Endothelial cell of umbilical vein (primary cell): Measurements from ENCODE around the gene SNX33.

ENCODE experiments used
- CTCF ChIP-seq, 2 donors: IDR thresholded peaks; 1 replicate in 1 of 2; 2 replicates in 1 of 2; pipeline ENCODE4 v1.5.1; 2011; ENCODE audit warnings: low read length in 2 of 2, mild to moderate bottlenecking in 2 of 2, moderate library complexity in 2 of 2, control low read depth in 1 of 2, inconsistent platforms in 1 of 2, low read depth in 1 of 2; ENCODE audit not compliant: insufficient read depth in 1 of 2; ENCODE audit errors: extremely low read depth in 1 of 2
- EZH2 ChIP-seq: IDR thresholded peaks from 2 replicates; pipeline ENCODE4 v1.6.1; 2012; ENCODE audit warnings: borderline replicate concordance, low read depth, mild to moderate bottlenecking, moderate library complexity, low read length, inconsistent platforms; ENCODE audit not compliant: severe bottlenecking
- FOS ChIP-seq: IDR thresholded peaks from 2 replicates; pipeline ENCODE4 v1.6.1; 2011; ENCODE audit warnings: mild to moderate bottlenecking, low read length, moderate library complexity, borderline replicate concordance; ENCODE audit not compliant: insufficient read depth
- GATA2 ChIP-seq: IDR thresholded peaks from 2 replicates; pipeline ENCODE4 v1.7.0; 2011; ENCODE audit warnings: low read depth, mild to moderate bottlenecking, moderate library complexity, mixed read lengths, low read length; ENCODE audit not compliant: insufficient read length, insufficient read depth
- JUN ChIP-seq: IDR thresholded peaks from 2 replicates; pipeline ENCODE4 v1.6.1; 2011; ENCODE audit warnings: borderline replicate concordance, low read depth; ENCODE audit not compliant: insufficient read length, insufficient read depth
- MAX ChIP-seq: IDR thresholded peaks from 2 replicates; pipeline ENCODE4 v1.6.1; 2011; ENCODE audit not compliant: insufficient read depth, insufficient read length
- MYC ChIP-seq: IDR thresholded peaks from one replicate; pipeline ENCODE4 v1.6.1; 2011; ENCODE audit warnings: mild to moderate bottlenecking, low read depth, low read length
- POLR2A ChIP-seq: IDR thresholded peaks from 2 replicates; pipeline ENCODE4 v1.6.1; 2012; ENCODE audit warnings: low read depth, mild to moderate bottlenecking, control low read depth, low read length
- POLR2AphosphoS5 ChIP-seq: IDR thresholded peaks from 2 replicates; pipeline ENCODE4 v1.6.1; 2012; ENCODE audit warnings: low read depth, mild to moderate bottlenecking, control low read depth, low read length, moderate library complexity; ENCODE audit not compliant: insufficient read depth

- TF ChIP-seq CTCF (IDR thresholded peaks at IDR 0.05; ENCODE audit: extremely low read depth in 1 of 2, insufficient read depth in 1 of 2, low read depth in 1 of 2, low read length in 2 of 2) (no peak), MAX (no peak), POLR2AphosphoS5 (no peak), POLR2A (no peak), FOS (no peak), GATA2 (no peak), EZH2 (no peak), MYC (no peak), JUN (no peak)
Observed at GRCh38 chr15:75659141-75659771, 11.5 kb downstream of the SNX33 start.
